Activated CD8-positive, alpha-beta T cell treated with anti-CD3 and anti-CD28 coated beads, Interleukin-2, amount 10 ng/mL, durations not matched to agents 7 days and 5 days (primary cell): ENCODE results near the gene EMILIN3. TPM values are rescaled to one million over a fixed set of nuclear protein-coding genes. Genes with fewer than 3 reads are reported as not detected.
A peak's percentile ranks its signal among the peaks of the same experiment; 100 is the strongest.

Source experiments
- ATAC-seq: fragments of 150-1000 bp; cut with Tn5 transposase; one replicate; pipeline ENCODE4 v1.10.0; 2021; ENCODE audit warnings: moderate library complexity
- CTCF ChIA-PET: fragments of 350-600 bp; sonication (Branson Sonifier 250); formaldehyde crosslinking; loops from one replicate; lab custom pipeline; 2021; ENCODE audit warnings: antibody characterized with exemption; lab: Charles Lee
- POLR2A ChIA-PET: fragments of 350-600 bp; sonication (Branson Sonifier 250); formaldehyde crosslinking; loops from one replicate; lab custom pipeline; 2021; ENCODE audit warnings: antibody characterized with exemption; lab: Charles Lee
- DNase-seq: peaks from one replicate; pipeline ENCODE4 v3.0.0-alpha.2; 2020
- H3K27ac Mint-ChIP-seq: one replicate; pipeline ENCODE4 v1.8.0; 2021; ENCODE audit warnings: mild to moderate bottlenecking, mixed read lengths
- H3K27me3 Mint-ChIP-seq: one replicate; pipeline ENCODE4 v1.8.0; 2021; ENCODE audit warnings: low read depth, mixed read lengths
- H3K36me3 Mint-ChIP-seq: one replicate; pipeline ENCODE4 v1.8.0; 2021; ENCODE audit warnings: low read depth, mixed read lengths
- H3K4me1 Mint-ChIP-seq: one replicate; pipeline ENCODE4 v1.8.0; 2021; ENCODE audit warnings: low read depth, mixed read lengths
- H3K4me3 Mint-ChIP-seq: one replicate; pipeline ENCODE4 v1.8.0; 2021; ENCODE audit warnings: mild to moderate bottlenecking, mixed read lengths
- H3K9me3 Mint-ChIP-seq: one replicate; pipeline ENCODE4 v1.8.0; 2022; ENCODE audit warnings: mixed read lengths; ENCODE audit not compliant: insufficient read depth
- total RNA-seq, 2 experiments: library from RNA; stranded (reverse); gene quantifications; one replicate each; pipeline ENCODE4 v1.2.3, GENCODE V29; 2021

Gene EMILIN3
- total RNA-seq, 2 experiments from 2014 or later, result not detected

DNA sequence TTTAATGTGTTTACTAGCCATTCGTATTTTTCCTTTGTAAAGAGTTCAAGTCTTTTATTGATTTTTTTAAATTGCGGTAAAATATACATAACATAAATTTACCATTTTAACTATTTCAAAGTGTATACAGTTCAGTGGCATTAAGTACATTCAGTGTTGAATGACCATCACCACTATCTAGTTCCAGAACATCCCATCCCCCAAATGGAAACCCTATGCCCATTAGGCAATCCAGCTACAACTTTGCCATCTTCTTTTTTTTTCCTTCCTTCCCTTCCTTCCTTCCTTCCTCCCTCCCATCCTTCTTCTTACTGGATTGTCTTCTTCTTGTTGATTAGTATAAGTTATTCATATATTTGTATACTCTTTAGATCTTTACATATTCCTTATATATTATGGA lies 17.4 kb downstream of the EMILIN3 start:
- ChIA-PET CTCF (no interaction called here), POLR2A (no interaction called here)
- Mint-ChIP-seq H3K36me3 (no peaks in the 10 kb centered on the region), H3K9me3 (no peaks in the 10 kb centered on the region), H3K4me3 (no peak overlapping the region), H3K4me1 (no peaks in the 10 kb centered on the region), H3K27me3 (no peaks in the 10 kb centered on the region), H3K27ac (no peak overlapping the region)
- ATAC-seq (no peak), DNase-seq (no peak)

DNA sequence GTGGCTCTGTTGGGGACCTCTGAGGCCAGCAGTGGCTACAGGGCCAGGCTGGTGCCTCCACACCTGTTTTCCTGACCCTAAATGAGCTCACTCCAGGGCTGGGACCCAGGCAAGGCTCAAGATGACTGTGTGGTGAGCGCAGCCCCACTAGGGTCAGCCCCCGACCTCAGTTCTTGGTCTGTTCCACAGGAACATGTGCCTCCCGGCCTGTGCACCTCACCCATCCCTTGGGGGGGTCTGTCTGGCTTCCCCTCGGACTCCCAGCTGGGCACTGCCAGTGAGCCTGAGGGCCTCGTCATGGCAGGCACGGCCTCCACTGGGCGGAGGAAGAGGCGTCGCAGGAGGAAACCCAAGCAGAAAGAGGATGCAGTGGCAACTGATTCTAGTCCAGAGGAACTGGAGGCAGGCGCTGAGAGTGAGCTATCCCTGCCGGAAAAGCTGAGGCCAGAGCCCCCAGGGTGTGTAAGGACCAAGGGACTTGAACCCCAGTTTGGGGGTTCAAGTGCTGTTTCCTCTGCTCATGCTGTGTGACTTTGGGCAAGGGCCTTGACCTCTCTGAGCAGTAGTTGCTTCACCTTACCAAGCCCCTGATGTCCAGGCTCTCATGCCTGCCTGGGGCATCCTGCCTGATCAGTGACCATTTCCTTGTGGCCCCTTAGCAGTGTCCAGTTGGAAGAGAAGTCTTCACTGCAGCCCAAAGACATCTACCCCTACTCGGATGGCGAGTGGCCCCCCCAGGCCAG lies 18.0 kb downstream of the EMILIN3 start:
- no peak overlapping the region for H3K27ac Mint-ChIP-seq
- H3K9me3 Mint-ChIP-seq, result no peaks in the 10 kb centered on the region
- no peaks in the 10 kb centered on the region for H3K27me3 Mint-ChIP-seq
- no peaks in the 10 kb centered on the region for H3K4me1 Mint-ChIP-seq
- CTCF ChIA-PET, result interaction anchor here (1.8 kb wide), 1 partner anchor 62 kb away, joined by 6 read pairs; no protein-coding TSS in a partner anchor
- DNase-seq (no peak), ATAC-seq (no peak)
- no peak overlapping the region for H3K4me3 Mint-ChIP-seq
- H3K36me3 Mint-ChIP-seq, result no peaks in the 10 kb centered on the region
- POLR2A ChIA-PET, result no interaction called here

DNA sequence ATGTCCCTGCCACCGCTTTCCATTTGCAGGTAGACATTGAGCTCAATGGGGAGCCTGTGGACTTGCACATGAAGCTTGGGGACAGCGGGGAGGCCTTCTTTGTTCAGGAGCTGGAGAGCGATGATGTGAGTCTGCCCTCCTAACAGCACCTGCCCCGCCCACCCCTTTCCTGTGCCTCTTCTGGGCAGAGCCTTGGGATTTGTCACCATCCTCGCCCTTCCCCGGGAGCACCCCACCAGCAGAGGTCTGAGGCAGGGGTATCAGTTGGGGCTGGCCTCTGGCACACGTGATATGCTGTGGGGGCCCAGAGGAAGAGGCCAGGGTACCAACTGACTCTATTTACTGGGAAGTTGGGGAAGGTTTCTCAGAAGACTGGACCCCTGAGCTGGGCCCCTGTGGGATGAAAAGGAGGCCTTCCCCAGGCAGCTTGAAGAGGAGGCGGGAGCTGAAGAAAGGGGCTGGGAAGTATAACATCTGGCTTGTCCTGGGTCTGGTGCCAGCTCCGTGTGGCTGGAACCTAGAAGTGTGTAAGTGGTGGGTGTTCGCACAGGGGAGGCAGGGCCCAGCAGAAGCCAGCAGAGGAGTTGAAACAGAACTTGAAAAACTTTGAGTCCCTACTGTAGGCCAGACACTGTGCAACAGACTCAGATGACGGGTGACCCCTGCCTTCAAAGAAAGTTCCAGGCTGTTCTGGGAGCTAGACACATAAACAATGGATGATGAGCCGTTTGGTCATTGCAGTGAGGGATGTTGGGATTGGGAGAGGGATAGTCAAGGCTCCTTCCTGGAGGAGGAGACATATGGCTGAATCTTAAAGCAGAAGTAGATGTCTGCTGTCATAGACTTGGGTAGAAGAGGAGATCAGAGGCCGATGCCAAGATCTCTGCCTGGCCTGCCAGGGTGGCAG lies 18.8 kb downstream of the EMILIN3 start:
- no peaks in the 10 kb centered on the region for H3K9me3 Mint-ChIP-seq
- ChIA-PET CTCF (interaction anchor here (0.8 to 1.8 kb wide), 2 partner anchors 63 to 212 kb away, joined by 3 to 6 read pairs; no protein-coding TSS in a partner anchor), POLR2A (no interaction called here)
- no peak overlapping the region for H3K27ac Mint-ChIP-seq
- no peaks in the 10 kb centered on the region for H3K27me3 Mint-ChIP-seq
- no peak overlapping the region for H3K4me3 Mint-ChIP-seq
- no peaks in the 10 kb centered on the region for H3K36me3 Mint-ChIP-seq
- no peak for DNase-seq
- no peak for ATAC-seq
- H3K4me1 Mint-ChIP-seq, result no peaks in the 10 kb centered on the region

DNA sequence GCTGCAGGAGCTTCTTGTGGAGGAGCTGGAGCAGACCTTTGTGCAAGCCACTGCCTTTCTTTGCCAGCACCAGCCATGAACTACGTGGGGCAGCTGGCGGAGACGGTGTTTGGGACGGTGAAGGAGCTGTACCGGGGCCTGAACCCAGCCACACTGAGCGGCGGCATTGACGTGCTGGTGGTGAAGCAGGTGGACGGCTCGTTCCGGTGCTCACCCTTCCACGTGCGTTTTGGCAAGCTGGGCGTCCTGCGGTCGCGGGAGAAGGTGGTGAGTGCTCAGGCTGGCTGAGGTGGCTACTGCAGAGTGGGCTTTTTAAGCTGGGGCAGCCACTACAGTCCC lies 20.9 kb downstream of the EMILIN3 start:
- CTCF ChIA-PET, result no interaction called here
- no peak overlapping the region for H3K27ac Mint-ChIP-seq
- ATAC-seq, result no peak

DNA sequence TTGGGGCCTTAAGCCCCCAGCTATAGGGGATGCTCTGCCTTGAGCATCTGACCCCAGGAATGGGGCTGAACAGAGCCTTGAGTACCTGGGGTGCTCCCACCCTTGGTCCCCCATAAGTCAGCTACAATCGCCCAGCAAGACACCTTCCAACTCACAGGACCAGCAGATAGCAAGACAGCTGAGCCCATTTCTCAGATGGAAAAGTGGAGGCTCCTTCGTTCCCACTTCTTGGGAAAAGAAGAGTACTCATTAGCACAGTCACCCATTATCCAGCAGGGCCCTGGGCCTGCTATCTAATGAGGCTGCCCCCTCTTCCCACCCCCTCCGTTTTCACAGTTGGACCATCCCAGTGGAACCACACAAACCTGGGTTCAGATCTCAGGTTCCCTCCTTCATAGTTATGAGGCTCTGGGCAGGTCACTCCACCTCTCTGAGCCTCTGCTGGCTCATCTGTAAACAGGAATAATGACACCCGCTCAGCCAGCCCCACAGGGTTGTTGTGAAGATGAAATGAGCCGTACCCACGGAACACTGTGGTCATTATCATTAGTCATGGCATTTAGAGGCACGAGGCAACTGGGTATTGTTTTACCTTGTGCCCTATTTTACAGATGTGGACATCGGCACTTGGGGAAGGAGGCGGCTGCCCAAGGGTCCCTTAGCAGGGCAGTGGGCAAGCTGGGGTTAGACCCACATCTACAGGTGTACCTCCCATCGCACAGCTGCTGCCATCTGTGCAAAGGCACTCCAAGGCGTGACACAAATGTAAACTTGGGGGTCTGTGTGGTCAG lies 21.5 kb downstream of the EMILIN3 start:
- Mint-ChIP-seq H3K27me3 (no peaks in the 10 kb centered on the region), H3K36me3 (no peaks in the 10 kb centered on the region), H3K27ac (no peak overlapping the region), H3K9me3 (no peaks in the 10 kb centered on the region), H3K4me1 (peaks cover 6% of the 10 kb centered on the region), H3K4me3 (no peak overlapping the region)
- CTCF ChIA-PET, result interaction anchor here (1.1 to 1.9 kb wide), 2 partner anchors 210 to 353 kb away, joined by 4 to 9 read pairs; no protein-coding TSS in a partner anchor
- DNase-seq (no peak), ATAC-seq (no peak)
- POLR2A ChIA-PET, result interaction anchor here (0.6 kb wide), 1 partner anchor 1692 kb away, joined by 3 read pairs; no protein-coding TSS in a partner anchor

More for the DNA sequence above, 20.9 kb downstream of the EMILIN3 start:
- POLR2A ChIA-PET, result no interaction called here
- Mint-ChIP-seq H3K36me3 (no peaks in the 10 kb centered on the region), H3K27me3 (no peaks in the 10 kb centered on the region), H3K4me3 (no peak overlapping the region), H3K4me1 (peaks cover under 1% of the 10 kb centered on the region), H3K9me3 (no peaks in the 10 kb centered on the region)
- DNase-seq, result no peak

GRCh38 chr20:41344477-41344876 lies 22.1 kb downstream of the EMILIN3 start:
- ChIA-PET POLR2A (interaction anchor here (0.6 kb wide), 1 partner anchor 1691 kb away, joined by 3 read pairs; no protein-coding TSS in a partner anchor), CTCF (interaction anchor here (1.1 to 1.9 kb wide), 2 partner anchors 210 to 354 kb away, joined by 4 to 9 read pairs; no protein-coding TSS in a partner anchor)
- Mint-ChIP-seq H3K4me3 (no peak overlapping the region), H3K27ac (no peak overlapping the region), H3K4me1 (peaks cover 13% of the 10 kb centered on the region), H3K9me3 (no peaks in the 10 kb centered on the region), H3K36me3 (no peaks in the 10 kb centered on the region), H3K27me3 (peaks cover 3% of the 10 kb centered on the region)
- ATAC-seq, result no peak
- DNase-seq, result no peak

GRCh38 chr20:41342474-41343464 lies 23.8 kb downstream of the EMILIN3 start:
- POLR2A ChIA-PET, result interaction anchor here (0.8 kb wide), 1 partner anchor 186 kb away, joined by 3 read pairs; no protein-coding TSS in a partner anchor

DNA sequence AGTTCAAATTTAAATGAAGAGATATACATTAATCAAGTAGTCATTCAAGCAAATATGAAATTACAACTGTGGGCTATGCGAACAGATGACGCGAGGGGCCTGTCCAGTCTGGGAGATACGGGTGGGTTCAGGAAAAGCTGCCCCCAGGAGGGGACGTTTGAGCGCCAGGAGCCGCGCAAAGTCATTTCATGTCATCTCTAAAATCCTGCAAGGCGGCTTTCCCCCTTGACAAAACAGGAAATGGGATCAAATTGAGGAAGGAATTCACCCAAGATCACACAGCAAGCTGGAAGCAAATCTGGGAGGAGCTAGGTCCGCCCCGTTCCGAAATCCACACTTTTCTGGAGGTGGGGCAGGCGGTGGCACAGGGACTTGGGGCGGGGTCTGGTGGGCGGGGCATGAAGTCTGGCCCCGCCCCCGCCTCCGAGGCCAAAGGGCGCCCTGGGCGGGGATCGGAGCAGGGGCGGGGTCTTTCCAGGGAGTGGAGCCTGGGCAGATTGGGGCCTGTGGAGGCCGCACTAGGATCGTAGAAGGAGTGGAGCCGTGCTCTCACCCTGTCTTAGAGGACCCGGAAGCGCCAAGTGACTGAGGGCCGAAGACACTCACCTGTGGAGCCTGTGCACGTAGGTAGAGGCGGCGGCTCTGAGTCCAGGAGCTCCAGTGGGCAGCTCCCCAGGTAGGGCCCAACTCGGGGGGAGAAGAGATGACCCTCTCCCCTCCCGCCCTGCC lies 26.1 kb downstream of the EMILIN3 start, which contains the start of gene LPIN3:
LPIN3 (plus strand) TSS at position 495 of the 729 bp plus-strand sequence. CDS start 4,983 bp downstream, outside the sequence.
- DNase-seq, result peak; percentile 50
- Mint-ChIP-seq H3K36me3 (no peaks in the 10 kb centered on the region), H3K4me3 (peak within 1 kb of the TSS; percentile 66), H3K4me1 (peaks cover 13% of the 10 kb centered on the region), H3K27ac (peak within 1 kb of the TSS; percentile 24), H3K9me3 (no peaks in the 10 kb centered on the region), H3K27me3 (peaks cover 8% of the 10 kb centered on the region)
- ChIA-PET POLR2A (no interaction called here), CTCF (interaction anchor here (0.7 to 4.5 kb wide), 26 partner anchors 9 to 677 kb away, joined by 3 to 62 read pairs (median 3); partner anchors contain the start of gene ZHX3)
- ATAC-seq, result peak; percentile 70

More at GRCh38 chr20:41342474-41343464, 23.8 kb downstream of the EMILIN3 start:
- Mint-ChIP-seq H3K4me3 (no peak overlapping the region), H3K9me3 (no peaks in the 10 kb centered on the region), H3K36me3 (no peaks in the 10 kb centered on the region), H3K27ac (no peak overlapping the region), H3K4me1 (peaks cover 13% of the 10 kb centered on the region), H3K27me3 (peaks cover 8% of the 10 kb centered on the region)
- CTCF ChIA-PET, result interaction anchor here (0.9 to 4.5 kb wide), 3 partner anchors 68 to 207 kb away, joined by 3 to 62 read pairs (median 5); no protein-coding TSS in a partner anchor
- DNase-seq (no peak), ATAC-seq (no peak)

- DNase-seq (peak; percentile 87), ATAC-seq (peak; percentile 95)
- no peaks in the 10 kb centered on the region for H3K36me3 Mint-ChIP-seq
- peak overlapping the region; percentile 66 for H3K4me3 Mint-ChIP-seq
- CTCF ChIA-PET, result interaction anchor here (0.7 to 4.5 kb wide), 47 partner anchors 10 to 599 kb away, joined by 3 to 62 read pairs (median 4); no protein-coding TSS in a partner anchor
- POLR2A ChIA-PET, result no interaction called here
- peaks cover 13% of the 10 kb centered on the region for H3K4me1 Mint-ChIP-seq
- H3K27ac Mint-ChIP-seq, result peak overlapping the region; percentile 24
- peaks cover 8% of the 10 kb centered on the region for H3K27me3 Mint-ChIP-seq
- no peaks in the 10 kb centered on the region for H3K9me3 Mint-ChIP-seq
These were observed 26.7 kb downstream of the EMILIN3 start for GRCh38 chr20:41339957-41340326.
